ENCODE measurements around the gene ELP5. TPM values are rescaled to one million over a fixed set of nuclear protein-coding genes. Genes with fewer than 3 reads are reported as not detected.

The ELP5 gene
- total RNA-seq, 1 experiment from 2014 or later: 49.6 TPM

DNA sequence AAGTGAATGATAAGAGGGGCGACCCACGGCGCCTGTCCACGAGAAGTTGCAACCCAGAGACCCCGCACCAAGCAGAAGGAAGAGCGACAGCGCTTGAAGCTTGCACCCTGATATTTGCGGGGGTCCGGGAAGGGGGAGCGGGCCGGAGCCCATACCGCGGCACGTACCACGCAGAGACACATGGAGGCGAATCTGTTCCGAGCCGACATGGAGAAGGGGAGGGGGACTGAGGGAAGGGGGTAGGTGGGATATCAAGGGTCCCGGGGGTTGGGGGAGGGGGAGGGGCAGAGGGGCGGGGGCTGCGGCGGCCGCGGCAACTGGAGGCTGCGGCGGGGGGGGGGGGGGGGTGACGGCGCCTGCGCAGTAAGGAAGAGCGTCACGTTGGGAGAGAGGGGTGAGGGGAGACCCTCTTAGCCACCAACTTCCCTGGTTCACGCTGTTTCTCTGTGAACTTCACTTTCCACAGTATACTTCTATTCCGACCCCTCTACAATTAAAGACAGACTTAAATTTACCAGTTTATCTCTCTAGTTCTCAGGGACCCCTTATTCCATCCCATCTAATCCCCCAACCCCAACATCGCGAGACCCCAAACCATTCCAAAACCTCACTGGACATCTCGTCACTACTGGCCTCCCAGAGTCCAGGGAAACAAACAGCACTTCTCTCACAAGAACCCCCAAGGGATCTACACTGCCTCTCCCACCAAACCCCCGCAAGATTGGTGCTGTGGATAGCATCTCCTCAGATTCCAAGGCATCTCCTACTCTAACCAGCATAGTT is 40.3 kb upstream of the ELP5 start:
- Histone ChIP-seq H3K27me3 (ENCODE audit: insufficient read depth, low read length) (no peaks in the 10 kb centered on the region), H3K23me2 (ENCODE audit: insufficient read length, low read depth, low read length, poor library complexity, severe bottlenecking) (peaks cover 24% of the 10 kb centered on the region), H3T11ph (ENCODE audit: low read length) (no peak overlapping the region), H3K23ac (ENCODE audit: insufficient read length, low read depth, low read length) (no peak overlapping the region), H3K9me3 (ENCODE audit: control insufficient read depth, low read depth, low read length) (no peaks in the 10 kb centered on the region), H3K4me2 (ENCODE audit: insufficient read depth, insufficient read length, low read length) (peak overlapping the region; percentile 81), H2BK20ac (ENCODE audit: low read depth, low read length, poor library complexity, severe bottlenecking) (no peak overlapping the region), H2BK120ac (ENCODE audit: low read depth, low read length, poor library complexity, severe bottlenecking) (no peak overlapping the region), H4K8ac (replicated peaks; ENCODE audit: insufficient read length, low read depth, low read length) (no peak overlapping the region), H2AFZ (ENCODE audit: low read length) (no peak overlapping the region), H4K5ac (ENCODE audit: insufficient read length, low read depth, low read length) (no peak overlapping the region), H3K4ac (ENCODE audit: low read depth, low read length) (no peak overlapping the region), H2BK5ac (ENCODE audit: insufficient read length, low read length) (no peak overlapping the region), H2BK12ac (ENCODE audit: insufficient read length, low read depth, low read length) (no peak overlapping the region), H3K9ac (ENCODE audit: extremely low read depth, insufficient read length, low read length) (no peak overlapping the region), H3K79me2 (ENCODE audit: insufficient read depth, low read length) (peaks cover 3% of the 10 kb centered on the region; the same call in 1 of the 2 replicates), H3K79me1 (ENCODE audit: insufficient read depth, low read depth, low read length, poor library complexity, severe bottlenecking) (peaks cover 2% of the 10 kb centered on the region), H3K56ac (ENCODE audit: insufficient read length, low read depth, low read length) (no peak overlapping the region), H2BK15ac (ENCODE audit: low read depth, low read length) (no peak overlapping the region), H3K4me1 (ENCODE audit: insufficient read depth, low read length) (peaks cover 12% of the 10 kb centered on the region; the same call in 1 of the 2 replicates), H3K14ac (ENCODE audit: insufficient read depth, low read length) (peak overlapping the region; percentile 64; the same call in 1 of the 2 replicates), H4K20me1 (ENCODE audit: control insufficient read depth, insufficient read depth, insufficient read length) (no peaks in the 10 kb centered on the region), H3K18ac (ENCODE audit: insufficient read length, low read depth, low read length) (peak overlapping the region; percentile 44), H4K91ac (ENCODE audit: insufficient read length, low read depth, low read length) (no peak overlapping the region), H2AK5ac (ENCODE audit: insufficient read length, low read length) (no peak overlapping the region), H3K27ac (ENCODE audit: insufficient read length, low read depth, low read length) (no peak overlapping the region)
- TF ChIP-seq CTCF (conservative IDR thresholded peaks at IDR 0.05): no peak
- Mint-ChIP-seq H3K4me3 (peak overlapping the region; percentile 43 to 84), H3K27me3 (ENCODE audit: low read depth) (no peaks in the 10 kb centered on the region; the same call in none of the 2 replicates), H3K4me1 (peaks cover 56 to 74% of the 10 kb centered on the region in 2 experiments), H3K27ac (peak overlapping the region in 2 of 3 experiments; percentile 71 to 76; a peak in 4 of 7 replicates), H3K9me3 (no peaks in the 10 kb centered on the region), H3K36me3 (ENCODE audit: insufficient read depth in 1 of 3, low read depth in 3 of 3) (peaks cover 0 to 3% (median 0%) of the 10 kb centered on the region in 3 experiments; a peak in 3 of 7 replicates)
- DNase-seq: peak; percentile 50
- no CpG with 5 or more reads among the region's 37 CpGs for WGBS (ENCODE audit: extremely low coverage, insufficient read length, low lambda C conversion rate)
